HL-60 (cell line): ENCODE results near the gene GNG4.

Experiments
- DNase-seq, 2 experiments: peaks; one replicate each; pipeline ENCODE4 v3.0.0-alpha.2; 2010 to 2020; ENCODE audit warnings: low read depth in 1 of 2, low spot score in 1 of 2
- H3K27ac ChIP-seq: fragments of 250-450 bp; sonication (Bioruptor Pico); replicated peaks from 2 replicates; pipeline ENCODE4 v1.5.1; 2020; ENCODE audit warnings: mild to moderate bottlenecking, moderate library complexity
- H3K27me3 ChIP-seq: fragments of 250-450 bp; sonication (Bioruptor Pico); 2 replicates; pipeline ENCODE4 v1.5.1; 2021; ENCODE audit warnings: mild to moderate bottlenecking, moderate library complexity; ENCODE audit not compliant: insufficient read depth, poor library complexity, severe bottlenecking
- H3K4me3 ChIP-seq: replicated peaks from 2 replicates; pipeline ENCODE4 v1.5.1; 2011; ENCODE audit warnings: mild to moderate bottlenecking, control low read depth, low read length; ENCODE audit not compliant: insufficient read depth
- GABPA ChIP-seq: IDR thresholded peaks from 2 replicates; pipeline ENCODE4 v1.6.1; 2012; ENCODE audit warnings: low read depth
- POLR2AphosphoS5 ChIP-seq: IDR thresholded peaks from 2 replicates; pipeline ENCODE4 v1.6.1; 2012; ENCODE audit warnings: low read depth
- SPI1 ChIP-seq: IDR thresholded peaks from 2 replicates; pipeline ENCODE4 v1.6.1; 2012; ENCODE audit warnings: low read depth, mild to moderate bottlenecking, borderline replicate concordance
- TF ChIP-seq, protein P1 (sequence below): IDR thresholded peaks from 2 replicates; pipeline ENCODE4 v1.6.1; 2012; ENCODE audit warnings: low read depth; ENCODE audit not compliant: insufficient replicate concordance
- TF ChIP-seq, protein P2 (sequence below): IDR thresholded peaks from one replicate; pipeline ENCODE4 v1.5.1; 2011; ENCODE audit warnings: low read length, control low read depth, inconsistent platforms; ENCODE audit not compliant: insufficient read depth

The GNG4 gene

DNA sequence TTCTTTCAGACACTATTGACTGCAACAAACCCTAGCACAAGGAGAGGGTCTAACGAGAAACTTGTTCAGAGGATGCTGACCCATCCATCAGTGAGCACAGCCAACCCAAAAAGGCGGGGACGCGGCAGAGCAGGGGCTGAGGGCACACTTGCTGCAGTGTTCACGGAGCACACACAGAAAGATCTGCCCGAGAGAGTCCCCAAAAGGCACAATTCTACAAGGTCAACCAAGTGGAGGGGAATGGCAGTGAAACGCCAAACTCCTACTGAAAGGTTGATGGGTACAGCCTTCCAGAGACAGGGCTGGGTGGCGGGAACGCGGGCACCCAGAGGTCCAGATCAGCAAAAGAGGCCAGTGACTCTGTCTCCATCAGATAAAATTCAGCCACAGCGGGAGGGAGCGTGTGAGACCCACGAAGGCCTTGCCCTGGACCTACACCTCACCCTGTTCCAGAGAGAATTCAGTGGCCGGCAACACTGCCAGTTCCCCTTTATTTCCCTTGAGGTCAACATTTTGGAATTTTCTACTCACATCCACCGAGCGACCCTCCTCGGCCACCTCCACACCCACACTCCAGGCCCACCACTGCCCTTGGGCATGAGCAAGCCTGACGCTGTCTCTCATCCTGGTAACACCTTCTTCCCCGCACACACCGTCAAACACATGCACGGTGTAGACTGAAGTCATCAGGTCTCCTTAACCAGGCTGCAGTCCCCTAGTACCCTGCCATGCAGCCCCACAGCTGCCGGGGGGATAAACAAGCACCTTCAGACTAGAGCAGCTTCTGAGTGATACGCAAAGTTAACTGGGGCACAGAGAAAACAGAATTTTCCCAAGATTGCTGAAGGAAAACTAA is 5.5 kb downstream of the GNG4 start:
- H3K27me3 ChIP-seq = peaks cover 24% of the 10 kb centered on the region
- H3K27ac ChIP-seq = no peak overlapping the region
- H3K4me3 ChIP-seq = no peak overlapping the region
- DNase-seq = no peak
- TF ChIP-seq GABPA (no peak), POLR2AphosphoS5 (no peak), SPI1 (no peak)
- TF ChIP-seq, protein P1, sequence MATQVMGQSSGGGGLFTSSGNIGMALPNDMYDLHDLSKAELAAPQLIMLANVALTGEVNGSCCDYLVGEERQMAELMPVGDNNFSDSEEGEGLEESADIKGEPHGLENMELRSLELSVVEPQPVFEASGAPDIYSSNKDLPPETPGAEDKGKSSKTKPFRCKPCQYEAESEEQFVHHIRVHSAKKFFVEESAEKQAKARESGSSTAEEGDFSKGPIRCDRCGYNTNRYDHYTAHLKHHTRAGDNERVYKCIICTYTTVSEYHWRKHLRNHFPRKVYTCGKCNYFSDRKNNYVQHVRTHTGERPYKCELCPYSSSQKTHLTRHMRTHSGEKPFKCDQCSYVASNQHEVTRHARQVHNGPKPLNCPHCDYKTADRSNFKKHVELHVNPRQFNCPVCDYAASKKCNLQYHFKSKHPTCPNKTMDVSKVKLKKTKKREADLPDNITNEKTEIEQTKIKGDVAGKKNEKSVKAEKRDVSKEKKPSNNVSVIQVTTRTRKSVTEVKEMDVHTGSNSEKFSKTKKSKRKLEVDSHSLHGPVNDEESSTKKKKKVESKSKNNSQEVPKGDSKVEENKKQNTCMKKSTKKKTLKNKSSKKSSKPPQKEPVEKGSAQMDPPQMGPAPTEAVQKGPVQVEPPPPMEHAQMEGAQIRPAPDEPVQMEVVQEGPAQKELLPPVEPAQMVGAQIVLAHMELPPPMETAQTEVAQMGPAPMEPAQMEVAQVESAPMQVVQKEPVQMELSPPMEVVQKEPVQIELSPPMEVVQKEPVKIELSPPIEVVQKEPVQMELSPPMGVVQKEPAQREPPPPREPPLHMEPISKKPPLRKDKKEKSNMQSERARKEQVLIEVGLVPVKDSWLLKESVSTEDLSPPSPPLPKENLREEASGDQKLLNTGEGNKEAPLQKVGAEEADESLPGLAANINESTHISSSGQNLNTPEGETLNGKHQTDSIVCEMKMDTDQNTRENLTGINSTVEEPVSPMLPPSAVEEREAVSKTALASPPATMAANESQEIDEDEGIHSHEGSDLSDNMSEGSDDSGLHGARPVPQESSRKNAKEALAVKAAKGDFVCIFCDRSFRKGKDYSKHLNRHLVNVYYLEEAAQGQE = no peak
- TF ChIP-seq, protein P2, sequence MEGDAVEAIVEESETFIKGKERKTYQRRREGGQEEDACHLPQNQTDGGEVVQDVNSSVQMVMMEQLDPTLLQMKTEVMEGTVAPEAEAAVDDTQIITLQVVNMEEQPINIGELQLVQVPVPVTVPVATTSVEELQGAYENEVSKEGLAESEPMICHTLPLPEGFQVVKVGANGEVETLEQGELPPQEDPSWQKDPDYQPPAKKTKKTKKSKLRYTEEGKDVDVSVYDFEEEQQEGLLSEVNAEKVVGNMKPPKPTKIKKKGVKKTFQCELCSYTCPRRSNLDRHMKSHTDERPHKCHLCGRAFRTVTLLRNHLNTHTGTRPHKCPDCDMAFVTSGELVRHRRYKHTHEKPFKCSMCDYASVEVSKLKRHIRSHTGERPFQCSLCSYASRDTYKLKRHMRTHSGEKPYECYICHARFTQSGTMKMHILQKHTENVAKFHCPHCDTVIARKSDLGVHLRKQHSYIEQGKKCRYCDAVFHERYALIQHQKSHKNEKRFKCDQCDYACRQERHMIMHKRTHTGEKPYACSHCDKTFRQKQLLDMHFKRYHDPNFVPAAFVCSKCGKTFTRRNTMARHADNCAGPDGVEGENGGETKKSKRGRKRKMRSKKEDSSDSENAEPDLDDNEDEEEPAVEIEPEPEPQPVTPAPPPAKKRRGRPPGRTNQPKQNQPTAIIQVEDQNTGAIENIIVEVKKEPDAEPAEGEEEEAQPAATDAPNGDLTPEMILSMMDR = no peak

DNA sequence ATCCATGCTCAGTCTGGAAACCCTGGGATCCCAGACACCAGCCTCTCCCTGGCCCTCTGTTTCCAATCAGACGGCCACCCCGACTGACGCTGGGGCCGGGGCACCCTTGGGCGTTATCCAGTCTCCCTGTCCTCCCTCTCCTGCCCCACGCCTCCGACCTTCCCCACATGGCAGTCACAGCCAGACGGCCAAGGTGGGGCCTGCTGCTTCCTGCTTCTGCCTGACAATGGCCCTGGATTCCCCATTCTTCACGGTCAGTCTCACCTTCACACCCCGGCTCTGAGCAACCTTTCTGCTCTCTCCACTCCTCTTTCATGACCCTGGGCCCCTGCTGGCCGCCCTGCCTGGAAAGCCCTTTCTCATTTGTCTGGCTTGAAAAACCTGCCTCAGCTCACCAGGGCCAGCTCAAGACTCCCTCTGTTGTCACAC is 6.6 kb downstream of the GNG4 start:
- H3K27ac ChIP-seq = no peak overlapping the region
- no peak overlapping the region for H3K4me3 ChIP-seq
- TF ChIP-seq GABPA = no peak
- TF ChIP-seq, protein P2 = no peak
- TF ChIP-seq POLR2AphosphoS5 = no peak
- TF ChIP-seq, protein P1 = no peak
- no peak for TF ChIP-seq SPI1
- no peak for DNase-seq
- peaks cover 15% of the 10 kb centered on the region for H3K27me3 ChIP-seq

DNA sequence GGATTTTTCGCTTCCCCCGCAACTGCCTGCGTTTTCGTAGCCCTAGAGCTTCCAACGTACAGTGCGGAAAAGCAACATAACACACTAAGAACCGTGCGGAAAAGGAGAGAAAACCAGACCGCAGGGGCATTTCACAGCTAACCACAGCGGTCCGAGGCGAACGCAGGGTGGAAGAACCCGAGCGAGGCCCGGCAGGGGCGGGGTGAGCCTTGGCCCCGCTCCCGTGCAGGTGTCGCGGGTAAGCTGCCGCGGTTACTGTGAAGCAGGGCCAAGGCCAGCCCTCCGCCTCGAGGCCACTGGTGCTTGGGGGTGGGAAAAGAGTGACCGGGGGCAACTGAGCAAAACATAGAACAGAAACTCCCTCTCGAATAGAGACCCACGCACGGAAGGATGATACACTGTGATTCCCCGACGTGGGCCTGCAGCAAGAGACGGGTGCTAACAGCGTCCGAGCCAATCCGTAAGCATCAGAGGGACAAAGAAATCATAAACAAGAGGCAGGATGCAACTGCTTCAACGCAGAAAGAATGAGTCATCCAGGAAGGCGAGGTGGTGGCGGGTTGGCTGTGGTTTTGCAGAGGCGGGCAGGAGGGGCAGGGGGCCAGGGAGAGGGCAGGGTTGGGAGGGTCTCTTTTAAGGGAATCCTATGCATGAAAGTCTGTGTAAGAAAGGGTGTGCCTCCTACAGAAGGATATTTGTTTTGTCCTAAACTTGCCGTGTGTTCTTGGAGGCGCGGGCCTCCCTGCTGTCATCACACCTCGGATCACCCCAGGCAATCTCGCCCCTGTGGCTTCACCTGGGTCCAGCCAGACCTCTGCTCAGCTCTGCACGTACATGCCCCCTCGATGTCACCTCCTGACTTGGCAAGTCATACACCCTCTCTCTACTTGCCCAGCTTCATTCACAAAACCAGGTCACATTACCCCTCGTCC is 7.3 kb downstream of the GNG4 start:
- H3K4me3 ChIP-seq = peak overlapping the region; percentile 31
- peaks cover 10% of the 10 kb centered on the region for H3K27me3 ChIP-seq
- peak in 1 of 2 experiments; percentile 54 for DNase-seq
- TF ChIP-seq SPI1 (no peak), GABPA (no peak), POLR2AphosphoS5 (no peak)
- TF ChIP-seq, protein P1 = no peak
- TF ChIP-seq, protein P2 = no peak
- no peak overlapping the region for H3K27ac ChIP-seq
